ENCODE measurements around the gene MMP13.
A peak's percentile ranks its signal among the peaks of the same experiment; 100 is the strongest.
"Not testable (repeated sequence)": the region's sequence is repeated elsewhere in the genome, so short reads cannot be mapped to it uniquely, and the experiment has no call there.

Gene MMP13

DNA sequence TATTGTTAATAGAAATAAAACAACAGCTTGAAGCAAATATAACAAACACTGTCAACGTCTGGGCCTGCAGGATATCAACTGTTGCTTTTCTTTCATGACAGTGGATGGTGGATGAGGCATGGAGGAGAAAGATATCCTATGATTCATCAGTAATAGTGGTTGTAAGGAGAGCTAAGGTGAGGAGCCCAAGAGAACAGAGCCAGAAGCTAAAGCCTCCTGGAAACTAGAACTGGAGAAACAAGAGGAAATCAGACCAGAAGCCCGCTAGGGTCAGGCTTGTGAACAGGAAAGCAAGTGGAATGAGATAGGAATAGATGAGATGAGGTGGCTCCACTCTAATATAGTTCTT, 43.1 kb downstream of the MMP13 start:
- peak; percentile 14 for DNase-seq (ENCODE audit: low read depth, low spot score)
- H3K27ac ChIP-seq, result peak overlapping the region; percentile 85

DNA sequence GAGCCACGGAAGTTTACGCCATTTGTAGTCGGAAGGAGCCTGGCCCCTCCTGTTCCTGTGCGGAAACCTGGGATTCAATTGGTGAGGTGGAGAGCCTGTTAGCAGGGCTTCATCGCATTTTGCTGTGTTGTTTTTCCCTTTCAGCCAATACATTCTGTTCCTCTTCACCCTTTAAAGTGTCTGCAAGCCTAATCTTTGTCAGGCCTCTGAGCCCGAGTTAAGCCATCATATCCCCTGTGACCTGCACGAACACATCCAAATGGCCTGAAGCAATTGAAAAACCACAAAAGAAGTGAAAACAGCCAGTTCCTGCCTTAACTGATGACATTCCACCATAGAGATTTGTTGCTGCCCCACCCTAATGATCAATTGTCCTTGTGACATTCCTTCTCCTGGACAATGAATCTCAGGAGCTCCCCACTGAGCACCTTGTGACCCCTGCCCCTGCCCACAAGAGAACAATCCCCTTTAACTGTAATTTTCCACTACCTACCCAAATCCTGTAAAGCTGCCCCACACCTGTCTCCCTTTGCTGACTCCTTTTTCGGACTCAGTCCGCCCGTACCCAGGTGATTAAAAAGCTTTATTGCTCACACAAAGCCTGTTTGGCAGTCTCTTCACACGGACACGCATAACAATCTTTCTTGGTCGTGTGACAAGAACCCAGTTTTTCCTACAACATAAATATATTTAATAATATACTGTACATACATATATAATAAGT, 43.6 kb downstream of the MMP13 start:
- DNase-seq (ENCODE audit: low read depth, low spot score), result no peak
- H3K27ac ChIP-seq, result peak overlapping the region; percentile 85

DNA sequence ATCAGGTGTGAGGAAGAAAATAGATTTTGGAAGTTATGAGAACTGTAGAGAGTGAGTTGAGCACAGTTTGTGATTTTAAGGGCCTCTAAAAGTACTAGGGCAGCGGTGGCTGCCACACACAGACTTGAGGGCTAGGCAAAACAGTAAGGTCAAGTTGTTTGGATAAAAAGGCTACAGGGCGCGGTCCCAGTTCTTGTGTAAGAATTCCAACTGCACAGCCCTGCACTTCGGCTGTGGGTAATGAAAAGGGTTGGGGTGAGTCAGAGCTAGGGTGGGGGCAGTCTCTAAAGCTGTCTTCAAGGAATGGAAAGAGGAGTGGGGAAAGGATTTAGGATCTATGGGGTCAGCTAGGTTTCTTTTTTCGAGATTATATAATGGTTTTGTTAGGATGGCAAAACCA, 49.7 kb downstream of the MMP13 start:
- not testable (repeated sequence) for DNase-seq (ENCODE audit: low read depth, low spot score); H3K27ac ChIP-seq

DNA sequence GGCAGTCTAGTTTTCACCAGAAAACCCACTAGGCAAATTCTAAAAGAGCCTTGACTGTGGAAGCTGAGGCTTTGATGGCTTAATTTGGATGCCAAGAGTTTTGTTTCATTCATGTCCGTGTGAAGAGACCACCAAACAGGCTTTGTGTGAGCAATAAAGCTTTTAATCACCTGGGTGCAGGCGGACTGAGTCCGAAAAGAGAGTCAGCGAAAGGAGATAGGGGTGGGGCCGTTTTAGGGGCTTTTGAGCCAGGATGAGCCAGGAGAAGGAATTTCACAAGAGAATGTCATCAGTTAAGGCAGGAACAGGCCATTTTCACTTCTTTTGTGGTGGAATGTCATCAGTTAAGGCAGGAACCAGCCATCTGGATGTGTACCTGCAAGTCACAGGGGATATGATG, 51.6 kb downstream of the MMP13 start:
- not testable (repeated sequence) for DNase-seq (ENCODE audit: low read depth, low spot score)

DNA sequence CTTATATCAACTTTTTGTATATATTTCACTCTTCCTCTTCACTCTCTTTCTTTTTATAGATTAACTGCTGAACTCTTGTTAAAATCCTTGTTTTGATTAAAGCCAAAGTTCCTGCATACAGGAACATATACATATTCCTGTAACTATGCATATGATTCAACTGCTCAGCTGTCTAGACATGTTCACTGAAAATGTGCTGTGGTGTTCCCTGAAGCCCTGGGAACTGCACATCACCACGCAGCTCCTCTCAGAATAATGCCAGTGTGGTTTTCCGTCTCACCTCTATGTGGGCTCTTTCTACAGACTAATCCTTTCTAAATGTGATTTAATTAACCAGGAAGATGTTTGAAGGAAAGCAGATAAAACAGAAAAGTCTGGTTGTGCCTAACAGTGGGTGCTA, 55.2 kb downstream of the MMP13 start:
- peak overlapping the region; percentile 38 for H3K27ac ChIP-seq
- peak; percentile 68 for DNase-seq (ENCODE audit: low read depth, low spot score)

More for the DNA sequence above, 51.6 kb downstream of the MMP13 start:
- H3K27ac ChIP-seq, result not testable (repeated sequence)
